HG02938 (cell line): ENCODE results near the gene RTCA.

Experiments
- ATAC-seq: cut with Tn5 transposase; IDR thresholded peaks from one replicate; pipeline ENCODE4 v1.9.1; 2021; ENCODE audit warnings: mild to moderate bottlenecking, moderate library complexity; ENCODE audit not compliant: unreplicated experiment

Gene RTCA

DNA sequence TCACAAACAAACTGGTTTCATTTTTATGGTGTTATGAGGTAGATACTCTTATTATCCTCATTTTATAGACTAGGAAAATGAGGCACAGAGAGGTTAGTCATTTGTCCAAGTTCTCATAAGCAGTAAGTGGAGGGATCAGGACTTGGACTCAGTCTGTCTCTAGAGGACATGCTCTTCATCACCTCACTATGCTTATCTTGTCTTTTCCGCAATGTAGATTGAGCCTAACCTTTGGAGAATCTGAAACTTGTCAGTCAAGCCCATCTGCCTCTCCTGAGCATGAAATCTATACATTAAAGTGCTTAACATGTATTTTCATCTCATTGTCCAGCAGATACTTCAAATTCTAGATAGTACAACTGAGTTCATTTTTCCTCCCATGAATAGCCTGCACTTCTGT is 74.5 kb downstream of the RTCA start:
- ATAC-seq: no peak

DNA sequence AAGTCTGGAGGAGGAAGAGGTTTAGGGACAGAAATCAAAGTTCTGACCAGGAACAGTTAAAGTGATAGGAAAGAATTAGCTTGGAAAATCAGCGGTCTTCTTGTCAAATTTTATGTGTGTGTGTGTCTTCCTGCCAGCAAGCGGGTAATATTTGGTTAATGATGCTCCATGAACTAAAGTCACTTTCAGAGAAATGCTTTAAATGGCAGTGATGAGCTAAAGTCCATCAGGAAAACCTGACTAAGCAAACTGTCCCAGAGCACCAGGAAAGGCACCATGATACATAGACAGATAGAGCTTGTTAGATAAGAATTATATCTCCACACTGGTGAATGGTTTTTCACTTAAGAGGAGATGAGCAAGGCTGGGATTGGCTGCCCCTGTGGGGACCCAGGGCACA is 76.3 kb downstream of the RTCA start:
- no peak for ATAC-seq
